Sigmoid colon (tissue), 4 donors: ENCODE measurements around the gene SPPL3.

Experiments used
- CTCF ChIP-seq, 4 experiments: fragments of 450-650 bp in 3 of 4; fragments of 200-600 bp in 1 of 4; IDR thresholded peaks; one replicate each; pipeline ENCODE4 v1.5.1; 2016 to 2019; ENCODE audit warnings: antibody characterized with exemption in 4 of 4, mild to moderate bottlenecking in 3 of 4, moderate library complexity in 2 of 4
- EP300 ChIP-seq, 4 donors: sonication (generic); formaldehyde crosslinking; IDR thresholded peaks; one replicate each; pipeline ENCODE4 v1.6.1; 2017; ENCODE audit warnings: antibody characterized with exemption in 4 of 4
- POLR2A ChIP-seq, 2 donors: fragments of 450-650 bp; IDR thresholded peaks; one replicate each; pipeline ENCODE4 v1.6.1; 2016; ENCODE audit warnings: antibody characterized with exemption in 2 of 2, mild to moderate bottlenecking in 2 of 2, moderate library complexity in 2 of 2
- POLR2AphosphoS5 ChIP-seq, 4 donors: sonication (generic); formaldehyde crosslinking; IDR thresholded peaks; one replicate each; pipeline ENCODE4 v1.6.1; 2017; ENCODE audit warnings: antibody characterized with exemption in 4 of 4

GRCh38 chr12:120783197-120783596 lies 121.0 kb downstream of the SPPL3 start:
- TF ChIP-seq POLR2A (IDR thresholded peaks at IDR 0.05) (no peak), CTCF (IDR thresholded peaks at IDR 0.05) (no peak), POLR2AphosphoS5 (IDR thresholded peaks at IDR 0.05) (no peak), EP300 (IDR thresholded peaks at IDR 0.05) (no peak)
